B cell (primary cell): ENCODE results near the gene ARMCX4. TPM values are rescaled to one million over a fixed set of nuclear protein-coding genes. Genes with fewer than 3 reads are reported as not detected.
"Not testable (repeated sequence)": the region's sequence is repeated elsewhere in the genome, so short reads cannot be mapped to it uniquely, and the experiment has no call there.

Experiments used
- ATAC-seq: fragments of 200-7000 bp; cut with Tn5 transposase; one replicate; pipeline ENCODE4 v1.10.0; 2021; ENCODE audit warnings: low read depth, mild to moderate bottlenecking, moderate number of reproducible peaks, moderate library complexity
- CTCF ChIA-PET: fragments of 350-600 bp; sonication (Branson Sonifier 250); formaldehyde crosslinking; loops from one replicate; lab custom pipeline; 2021; ENCODE audit warnings: antibody characterized with exemption, inconsistent platforms; lab: Charles Lee
- POLR2A ChIA-PET: fragments of 350-600 bp; sonication (Branson Sonifier 250); formaldehyde crosslinking; loops from one replicate; lab custom pipeline; 2021; ENCODE audit warnings: antibody characterized with exemption; lab: Charles Lee
- DNase-seq: peaks from one replicate; pipeline ENCODE4 v3.0.0; 2013
- H2AFZ ChIP-seq: 2 replicates; pipeline ENCODE4 v1.6.1; 2012; ENCODE audit warnings: mild to moderate bottlenecking, low read depth, low read length; ENCODE audit not compliant: insufficient read depth, poor library complexity, severe bottlenecking
- H3K27ac ChIP-seq, 2 donors: 1 replicate in 1 of 2; 2 replicates in 1 of 2; pipeline ENCODE4 v1.5.1; 2012 to 2013; ENCODE audit warnings: low read length in 2 of 2, mild to moderate bottlenecking in 2 of 2, moderate library complexity in 1 of 2
- H3K27me3 ChIP-seq, 4 experiments: fragments of 200-600 bp in 1 of 4; sonication (generic) in 1 of 4; replicated peaks in 1 of 4; 1 replicate in 2 of 4; 2 replicates in 2 of 4; pipeline versions ENCODE4 v1.6.1 to v1.7.0; 2013 to 2016; ENCODE audit warnings: low read length in 3 of 4, mild to moderate bottlenecking in 2 of 4, mixed read lengths in 1 of 4, moderate library complexity in 1 of 4; ENCODE audit not compliant: insufficient read depth in 4 of 4, control insufficient read depth in 3 of 4; ENCODE audit errors: control extremely low read depth in 1 of 4
- H3K36me3 ChIP-seq, 2 experiments: replicated peaks in 1 of 2; 1 replicate in 1 of 2; 2 replicates in 1 of 2; pipeline versions ENCODE4 v1.6.1 to v1.7.1; 2013; ENCODE audit warnings: low read length in 1 of 2; ENCODE audit not compliant: insufficient read depth in 2 of 2, control insufficient read depth in 1 of 2; ENCODE audit errors: control extremely low read depth in 1 of 2, extremely low read depth in 1 of 2
- H3K4me1 ChIP-seq, 2 donors: fragments of 200-600 bp in 1 of 2; sonication (generic) in 1 of 2; 1 replicate in 1 of 2; 2 replicates in 1 of 2; pipeline versions ENCODE4 v1.5.1 to v1.6.1; 2013 to 2017; ENCODE audit warnings: low read length in 2 of 2; ENCODE audit not compliant: control insufficient read depth in 2 of 2, insufficient read depth in 2 of 2
- H3K4me2 ChIP-seq: replicated peaks from 2 replicates; pipeline ENCODE3; 2012; ENCODE audit warnings: mild to moderate bottlenecking, low read depth, low read length; ENCODE audit not compliant: poor library complexity, severe bottlenecking
- H3K4me3 ChIP-seq, 5 experiments: fragments of 200-600 bp in 1 of 5; sonication (generic) in 1 of 5; 1 replicate in 3 of 5; 2 replicates in 2 of 5; pipeline versions ENCODE4 v1.5.1 to v1.7.0; 2011 to 2016; ENCODE audit warnings: low read length in 4 of 5, mild to moderate bottlenecking in 4 of 5, low read depth in 2 of 5, control low read depth in 1 of 5, moderate library complexity in 1 of 5; ENCODE audit not compliant: insufficient read depth in 1 of 5; ENCODE audit errors: control extremely low read depth in 1 of 5, extremely low read depth in 1 of 5
- H3K79me2 ChIP-seq: fragments of 200-600 bp; sonication (generic); one replicate; pipeline ENCODE4 v1.6.0; 2016; ENCODE audit warnings: low read length; ENCODE audit not compliant: control insufficient read depth, insufficient read depth
- H3K9ac ChIP-seq: fragments of 200-600 bp; sonication (generic); 2 replicates; pipeline ENCODE4 v1.6.1; 2017; ENCODE audit warnings: mild to moderate bottlenecking, low read length, moderate library complexity
- H3K9me3 ChIP-seq, 3 donors: one replicate each; pipeline versions ENCODE4 v1.6.1 to v1.7.1; 2013; ENCODE audit warnings: low read length in 2 of 3; ENCODE audit not compliant: control insufficient read depth in 2 of 3, insufficient read depth in 1 of 3; ENCODE audit errors: control extremely low read depth in 1 of 3
- H4K20me1 ChIP-seq: 2 replicates; pipeline ENCODE4 v1.6.0; 2012; ENCODE audit warnings: mild to moderate bottlenecking, low read length; ENCODE audit not compliant: insufficient read depth, control insufficient read depth, poor library complexity, severe bottlenecking
- H3K27ac Mint-ChIP-seq: one replicate; pipeline ENCODE4 v1.8.0; 2021; ENCODE audit warnings: mixed read lengths
- H3K27me3 Mint-ChIP-seq: one replicate; pipeline ENCODE4 v1.8.0; 2021; ENCODE audit warnings: mixed read lengths
- H3K4me1 Mint-ChIP-seq: one replicate; pipeline ENCODE4 v1.8.0; 2021; ENCODE audit warnings: mixed read lengths
- H3K4me3 Mint-ChIP-seq: one replicate; pipeline ENCODE4 v1.8.0; 2021; ENCODE audit warnings: mixed read lengths
- H3K9me3 Mint-ChIP-seq: one replicate; pipeline ENCODE4 v1.8.0; 2022; ENCODE audit warnings: mixed read lengths; ENCODE audit not compliant: insufficient read depth
- EZH2 ChIP-seq: IDR thresholded peaks from 2 replicates; pipeline ENCODE4 v1.6.1; 2012; ENCODE audit warnings: borderline replicate concordance, low read depth, mild to moderate bottlenecking, moderate library complexity, low read length; ENCODE audit not compliant: insufficient read depth, poor library complexity, severe bottlenecking
- WGBS: methylation state at CpG from one replicate; pipeline ENCODE4 v1.1.5; 2013; ENCODE audit warnings: missing lambda C conversion rate; ENCODE audit not compliant: insufficient coverage; 5-methylcytosine and 5-hydroxymethylcytosine counted together
- intact Hi-C: fragments of 100-400 bp; cut with micrococcal nuclease; formaldehyde crosslinking; loops from one replicate; pipeline ENCODE4 v1.10.0; 2022
- polyA plus RNA-seq: library from polyadenylated mRNA; depleted of rRNA; stranded (reverse); fragments of >200 nt; gene quantifications from 2 replicates; pipeline ENCODE4 v1.2.3, GENCODE V29; 2012
- total RNA-seq, 2 donors: library from RNA; stranded (reverse); fragments of 120-200 nt in 1 of 2; gene quantifications; 1 replicate in 1 of 2; 2 replicates in 1 of 2; pipeline versions ENCODE4 v1.2.3 to v1.2.4, GENCODE V29; 2013 to 2022
- TF ChIP-seq, protein P1 (sequence below): fragments of 200-600 bp; IDR thresholded peaks from one replicate; pipeline ENCODE4 v1.8.0; 2022; ENCODE audit warnings: antibody characterized with exemption, mild to moderate bottlenecking

ARMCX4 gene
- total and polyA plus RNA-seq, 2 donors (not counting 1 experiment from before 2014, with no cell fraction given) = 2.1 to 8.2 TPM

GRCh38 chrX:101493225-101493624, 8.0 kb downstream of the ARMCX4 start:
- no peak overlapping the region for H3K27ac ChIP-seq
- Mint-ChIP-seq H3K27ac (no peak overlapping the region), H3K4me1 (no peaks in the 10 kb centered on the region), H3K4me3 (no peak overlapping the region), H3K9me3 (no peaks in the 10 kb centered on the region), H3K27me3 (no peaks in the 10 kb centered on the region)
- intact Hi-C loops = no loop called here
- WGBS = 100% methylated on average over 1 of the region's 1 CpG
- DNase-seq (no peak), ATAC-seq (no peak)
- no peaks in the 10 kb centered on the region for H3K79me2 ChIP-seq
- no peak overlapping the region for H3K9ac ChIP-seq
- no peaks in the 10 kb centered on the region for H3K9me3 ChIP-seq
- H4K20me1 ChIP-seq = no peaks in the 10 kb centered on the region
- POLR2A ChIA-PET = no interaction called here
- H3K4me1 ChIP-seq = no peaks in the 10 kb centered on the region
- no peaks in the 10 kb centered on the region for H3K36me3 ChIP-seq
- H2AFZ ChIP-seq = no peak overlapping the region
- no peak overlapping the region for H3K4me3 ChIP-seq
- TF ChIP-seq, protein P1, sequence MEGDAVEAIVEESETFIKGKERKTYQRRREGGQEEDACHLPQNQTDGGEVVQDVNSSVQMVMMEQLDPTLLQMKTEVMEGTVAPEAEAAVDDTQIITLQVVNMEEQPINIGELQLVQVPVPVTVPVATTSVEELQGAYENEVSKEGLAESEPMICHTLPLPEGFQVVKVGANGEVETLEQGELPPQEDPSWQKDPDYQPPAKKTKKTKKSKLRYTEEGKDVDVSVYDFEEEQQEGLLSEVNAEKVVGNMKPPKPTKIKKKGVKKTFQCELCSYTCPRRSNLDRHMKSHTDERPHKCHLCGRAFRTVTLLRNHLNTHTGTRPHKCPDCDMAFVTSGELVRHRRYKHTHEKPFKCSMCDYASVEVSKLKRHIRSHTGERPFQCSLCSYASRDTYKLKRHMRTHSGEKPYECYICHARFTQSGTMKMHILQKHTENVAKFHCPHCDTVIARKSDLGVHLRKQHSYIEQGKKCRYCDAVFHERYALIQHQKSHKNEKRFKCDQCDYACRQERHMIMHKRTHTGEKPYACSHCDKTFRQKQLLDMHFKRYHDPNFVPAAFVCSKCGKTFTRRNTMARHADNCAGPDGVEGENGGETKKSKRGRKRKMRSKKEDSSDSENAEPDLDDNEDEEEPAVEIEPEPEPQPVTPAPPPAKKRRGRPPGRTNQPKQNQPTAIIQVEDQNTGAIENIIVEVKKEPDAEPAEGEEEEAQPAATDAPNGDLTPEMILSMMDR = no peak
- TF ChIP-seq EZH2 = no peak
- no peaks in the 10 kb centered on the region for H3K27me3 ChIP-seq
- CTCF ChIA-PET = no interaction called here
- H3K4me2 ChIP-seq = no peak overlapping the region

DNA sequence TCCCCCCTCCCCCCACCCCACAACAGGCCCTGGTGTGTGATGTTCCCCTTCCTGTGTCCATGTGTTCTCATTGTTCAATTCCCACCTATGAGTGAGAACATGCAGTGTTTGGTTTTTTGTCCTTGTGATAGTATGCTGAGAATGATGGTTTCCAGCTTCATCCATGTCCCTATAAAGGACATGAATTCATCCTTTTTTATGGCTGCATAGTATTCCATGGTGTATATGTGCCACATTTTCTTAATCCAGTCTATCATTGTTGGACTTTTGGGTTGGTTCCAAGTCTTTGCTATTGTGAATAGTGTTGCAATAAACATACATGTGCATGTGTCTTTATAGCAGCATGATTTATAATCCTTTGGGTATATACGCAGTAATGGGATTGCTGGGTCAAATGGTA, 17.7 kb downstream of the ARMCX4 start:
- no CpG with 5 or more reads among the region's 1 CpG for WGBS

More for the DNA sequence above, 17.7 kb downstream of the ARMCX4 start:
- H3K9ac ChIP-seq, H3K4me3 ChIP-seq, H3K4me3 Mint-ChIP-seq, intact Hi-C loops, H3K79me2 ChIP-seq, CTCF ChIA-PET, H3K27ac Mint-ChIP-seq, H3K4me2 ChIP-seq, H3K27me3 Mint-ChIP-seq, ATAC-seq, DNase-seq, H3K9me3 Mint-ChIP-seq, H3K27me3 ChIP-seq, H3K36me3 ChIP-seq, H2AFZ ChIP-seq, H4K20me1 ChIP-seq, H3K27ac ChIP-seq, H3K9me3 ChIP-seq, H3K4me1 Mint-ChIP-seq, H3K4me1 ChIP-seq, POLR2A ChIA-PET: not testable (repeated sequence)
